DMS53 treated with DMSO at 0.1 percent for 48 hours (cell line): ENCODE results near the gene APOC3.

Source experiments
- DNase-seq: peaks from one replicate; lab custom pipeline; 2025; ENCODE audit not compliant: unreplicated experiment; lab: John Stamatoyannopoulos, UW

The APOC3 gene

DNA sequence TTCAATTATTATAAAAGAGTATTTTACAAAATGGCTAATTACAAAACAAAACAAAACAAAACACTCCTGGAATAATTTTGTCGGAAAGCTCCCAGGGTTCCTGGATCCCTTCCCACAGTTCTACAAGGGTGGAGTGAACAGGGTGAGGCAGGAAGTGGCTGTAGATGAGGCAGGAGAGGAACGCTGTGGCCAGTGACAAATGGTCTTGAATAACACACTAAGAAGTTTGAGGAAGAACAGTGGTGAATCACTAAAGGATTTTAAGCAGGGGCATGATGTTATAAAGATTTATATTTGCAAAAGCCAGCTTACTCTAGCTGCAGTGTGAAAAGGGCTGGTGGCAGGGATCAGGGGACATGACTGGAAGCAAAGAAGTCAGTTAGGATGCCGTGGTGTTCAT lies 41.5 kb downstream of the APOC3 start:
- DNase-seq, result no peak

DNA sequence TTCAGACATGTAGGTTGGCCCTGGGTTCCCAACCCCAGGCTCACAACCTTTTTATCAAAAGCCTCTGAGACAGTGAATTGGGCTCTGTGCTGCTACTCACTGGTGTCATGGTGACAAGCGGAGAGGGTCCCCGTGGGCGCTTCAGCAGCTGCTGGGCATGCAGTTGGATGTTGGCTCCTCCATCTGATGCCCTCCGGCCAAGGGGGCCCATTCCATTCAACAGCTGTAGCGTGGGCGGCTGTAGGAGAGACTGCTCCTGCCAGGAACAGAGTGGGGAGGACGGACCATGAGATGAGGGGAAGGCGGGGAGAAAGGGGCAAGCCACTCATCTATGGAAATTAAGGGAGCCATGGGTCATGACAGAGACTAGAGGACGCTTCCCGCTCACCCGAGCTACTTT lies 43.7 kb downstream of the APOC3 start:
- no peak for DNase-seq

DNA sequence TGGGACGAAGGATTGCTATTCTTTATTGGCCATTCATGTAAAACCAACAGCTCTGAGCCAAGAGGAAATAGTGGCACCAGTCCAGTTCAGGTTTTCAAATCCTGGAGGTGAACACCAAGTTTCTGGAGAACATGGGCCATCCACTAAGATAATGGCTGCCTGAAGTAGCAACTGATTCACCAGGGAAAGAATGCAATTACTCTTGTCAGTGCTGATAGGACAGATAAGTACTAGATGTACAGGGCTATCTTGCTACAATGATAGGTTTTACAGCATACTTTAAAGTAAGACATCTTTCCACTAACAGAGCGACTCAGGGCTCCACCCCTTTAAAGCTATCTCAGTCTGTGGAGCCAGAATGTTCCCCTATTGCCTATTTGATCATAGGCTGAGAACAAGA lies 44.5 kb downstream of the APOC3 start:
- no peak for DNase-seq

DNA sequence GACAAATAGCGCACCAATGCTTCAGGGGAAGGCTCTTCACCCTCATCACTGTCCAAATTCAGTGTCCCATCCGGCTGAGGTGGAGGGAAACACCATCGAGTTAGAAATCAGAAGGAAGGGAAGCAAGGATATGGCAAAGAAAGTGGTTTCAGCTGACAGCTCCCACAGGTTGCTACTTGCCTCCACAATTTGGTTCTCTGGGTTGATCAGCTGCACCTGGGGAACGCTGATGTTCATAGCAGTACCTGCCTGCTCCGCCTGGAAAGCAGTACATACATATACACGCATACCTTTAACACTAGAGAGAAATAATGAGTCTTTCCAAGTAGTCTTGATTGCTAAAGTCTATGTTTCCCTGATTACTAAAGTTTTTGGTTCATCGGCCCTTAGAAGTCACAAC lies 45.5 kb downstream of the APOC3 start:
- no peak for DNase-seq

DNA sequence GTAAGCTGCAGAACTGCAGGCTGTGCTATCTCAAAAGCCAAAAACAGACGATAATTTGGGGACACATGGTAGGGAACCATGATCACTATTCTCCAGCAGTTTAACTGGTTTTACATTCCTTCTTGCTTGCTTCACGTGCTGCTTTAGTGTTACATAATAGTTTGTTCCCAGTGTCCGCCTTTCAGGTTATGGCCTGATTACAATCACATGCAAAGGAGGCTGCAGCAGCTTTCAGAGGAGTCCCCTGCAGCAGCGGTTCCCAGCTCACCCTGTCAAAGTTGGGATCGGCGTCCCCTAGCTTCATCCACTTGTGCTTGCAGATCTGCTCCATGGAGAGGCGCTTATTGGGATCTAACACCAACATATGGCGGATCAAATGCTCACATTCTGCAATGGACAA lies 46.9 kb downstream of the APOC3 start:
- no peak for DNase-seq

DNA sequence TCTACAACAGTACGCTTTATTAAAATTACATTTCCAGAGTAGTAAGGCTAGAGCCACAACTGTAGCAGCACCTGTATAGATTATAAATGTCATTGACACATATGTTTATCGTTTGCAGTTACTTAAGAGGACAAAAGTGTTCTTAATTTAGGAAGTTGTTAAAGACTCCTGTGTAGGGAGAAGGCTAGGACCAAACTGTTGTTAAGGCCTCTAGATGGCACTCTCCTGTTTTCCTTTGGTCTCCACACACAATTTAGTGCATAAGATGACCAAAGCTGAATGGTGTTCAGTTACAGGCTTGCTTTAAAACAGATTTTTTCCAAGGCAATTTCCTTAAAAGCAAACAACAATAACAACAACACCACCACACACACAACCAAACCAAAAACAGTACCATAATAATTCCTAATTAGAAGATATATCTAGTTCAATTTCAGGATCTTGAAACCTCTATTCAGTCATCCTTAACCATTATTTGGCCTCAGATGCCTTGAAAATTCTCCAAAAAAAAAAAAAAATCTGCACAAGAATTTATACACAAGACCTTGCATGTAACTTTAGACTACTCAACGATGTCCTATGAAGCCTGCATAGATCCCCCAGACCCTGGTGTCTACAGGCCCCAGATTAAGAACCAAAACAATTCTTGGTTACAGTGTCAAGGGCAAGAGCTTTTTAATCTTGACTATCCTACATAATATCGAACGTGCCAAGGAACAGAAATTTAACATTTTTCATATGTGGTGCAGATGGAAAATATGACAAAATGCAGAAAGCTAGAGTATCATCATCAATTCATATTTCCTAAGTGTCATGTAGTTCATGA lies 50.3 kb downstream of the APOC3 start:
- DNase-seq, result peak; percentile 34

DNA sequence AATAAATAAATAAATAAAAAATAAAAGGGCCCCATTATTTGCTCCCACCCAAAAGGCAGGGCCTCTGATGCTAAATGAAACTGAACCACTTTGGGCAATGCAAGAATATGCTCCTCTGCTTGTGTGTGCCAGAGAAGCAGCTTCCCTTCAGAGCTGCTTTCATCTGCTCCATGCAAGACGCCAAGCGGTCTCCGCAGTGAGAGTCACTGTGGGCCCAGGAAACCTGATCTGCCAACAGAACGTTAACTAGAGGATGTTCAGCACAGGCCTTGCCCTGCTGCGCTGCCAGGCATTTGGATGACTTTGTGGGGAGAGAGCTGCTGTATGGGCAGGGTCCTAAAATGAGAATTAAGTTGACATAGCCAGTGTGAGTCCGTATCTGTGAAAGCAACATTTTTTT lies 51.4 kb downstream of the APOC3 start:
- DNase-seq, result no peak

DNA sequence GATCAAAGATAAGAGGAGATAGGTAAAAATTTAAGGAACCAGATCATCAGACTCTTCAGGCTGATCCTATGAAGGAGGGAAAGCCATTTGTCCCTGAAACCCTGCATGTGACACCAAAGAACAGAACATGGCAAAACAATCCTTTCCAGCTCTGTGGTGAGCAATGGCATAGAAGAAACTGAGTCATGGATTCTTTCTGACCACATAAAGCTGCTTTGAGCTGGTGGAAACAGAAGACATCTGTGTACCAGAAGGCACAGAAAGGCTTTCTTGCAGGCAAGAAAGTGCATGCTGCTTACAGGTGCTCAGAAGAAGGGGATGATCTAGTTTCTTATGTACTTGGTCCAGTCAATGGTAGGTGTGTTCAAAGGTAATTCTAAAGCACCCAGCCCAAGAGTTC lies 52.7 kb downstream of the APOC3 start:
- DNase-seq, result no peak
